ENCODE results near the gene FES. TPM values are rescaled to one million over a fixed set of nuclear protein-coding genes. Genes with fewer than 3 reads are reported as not detected.
A peak's percentile ranks its signal among the peaks of the same experiment; 100 is the strongest.
"Not testable (repeated sequence)": the region's sequence is repeated elsewhere in the genome, so short reads cannot be mapped to it uniquely, and the experiment has no call there.

FES gene
- total RNA-seq, 1 donor = 17.3 TPM

DNA sequence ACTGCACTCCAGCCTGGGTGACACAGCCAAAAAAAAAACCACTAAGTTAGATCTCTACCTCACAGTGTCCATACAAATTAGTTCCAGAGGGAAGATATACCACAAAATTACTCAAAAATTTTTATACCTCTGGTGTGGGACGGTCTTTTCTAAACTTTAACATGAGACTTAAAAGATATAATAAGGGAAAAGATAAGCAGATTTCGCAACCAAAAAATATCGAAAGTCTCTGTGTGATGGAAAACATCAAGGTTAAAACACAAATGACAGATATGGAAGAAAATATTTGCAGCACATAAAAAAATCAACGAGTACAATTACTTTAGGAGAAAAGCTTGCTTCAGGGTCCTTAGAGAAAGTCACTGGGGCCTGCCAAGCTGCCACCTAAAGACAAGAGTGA is 37.6 kb downstream of the FES start:
- no peak overlapping the region for H3K4me3 ChIP-seq (ENCODE audit: low read depth, low read length)
- no peak for DNase-seq (ENCODE audit: low read depth)
- TF ChIP-seq, protein P1, sequence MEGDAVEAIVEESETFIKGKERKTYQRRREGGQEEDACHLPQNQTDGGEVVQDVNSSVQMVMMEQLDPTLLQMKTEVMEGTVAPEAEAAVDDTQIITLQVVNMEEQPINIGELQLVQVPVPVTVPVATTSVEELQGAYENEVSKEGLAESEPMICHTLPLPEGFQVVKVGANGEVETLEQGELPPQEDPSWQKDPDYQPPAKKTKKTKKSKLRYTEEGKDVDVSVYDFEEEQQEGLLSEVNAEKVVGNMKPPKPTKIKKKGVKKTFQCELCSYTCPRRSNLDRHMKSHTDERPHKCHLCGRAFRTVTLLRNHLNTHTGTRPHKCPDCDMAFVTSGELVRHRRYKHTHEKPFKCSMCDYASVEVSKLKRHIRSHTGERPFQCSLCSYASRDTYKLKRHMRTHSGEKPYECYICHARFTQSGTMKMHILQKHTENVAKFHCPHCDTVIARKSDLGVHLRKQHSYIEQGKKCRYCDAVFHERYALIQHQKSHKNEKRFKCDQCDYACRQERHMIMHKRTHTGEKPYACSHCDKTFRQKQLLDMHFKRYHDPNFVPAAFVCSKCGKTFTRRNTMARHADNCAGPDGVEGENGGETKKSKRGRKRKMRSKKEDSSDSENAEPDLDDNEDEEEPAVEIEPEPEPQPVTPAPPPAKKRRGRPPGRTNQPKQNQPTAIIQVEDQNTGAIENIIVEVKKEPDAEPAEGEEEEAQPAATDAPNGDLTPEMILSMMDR (IDR thresholded peaks at IDR 0.05; ENCODE audit: insufficient read depth, low read depth, low read length) = no peak

DNA sequence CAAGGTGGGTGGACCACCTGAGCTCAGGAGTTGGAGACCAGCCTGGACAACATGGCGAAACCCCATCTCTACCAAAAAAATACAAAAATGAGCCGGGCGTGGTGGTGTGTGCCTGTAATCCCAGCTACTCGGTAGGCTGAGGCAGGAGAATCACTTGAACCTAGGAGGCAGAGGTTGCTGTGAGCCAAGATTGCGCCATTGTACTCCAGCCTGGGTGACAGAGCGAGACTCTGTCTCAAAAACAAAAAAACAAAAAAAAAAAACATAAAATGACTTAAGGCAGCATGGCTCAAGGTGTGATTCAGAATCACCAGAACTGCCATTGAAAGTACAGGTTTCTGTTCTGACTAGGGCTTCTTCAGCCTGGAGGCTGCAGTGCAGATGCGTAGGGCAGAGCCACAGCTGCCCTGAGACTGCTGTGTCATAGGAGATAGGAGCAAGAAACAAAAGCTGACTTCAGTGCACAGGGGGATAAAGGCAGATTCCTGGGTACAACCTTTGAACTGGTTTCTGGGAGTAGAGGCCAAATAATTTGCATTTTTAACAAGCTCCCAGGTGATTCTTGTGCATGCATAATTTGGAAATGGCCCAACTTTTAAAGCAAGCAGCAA is 38.5 kb downstream of the FES start:
- not testable (repeated sequence) for H3K4me3 ChIP-seq (ENCODE audit: low read depth, low read length); DNase-seq (ENCODE audit: low read depth)

DNA sequence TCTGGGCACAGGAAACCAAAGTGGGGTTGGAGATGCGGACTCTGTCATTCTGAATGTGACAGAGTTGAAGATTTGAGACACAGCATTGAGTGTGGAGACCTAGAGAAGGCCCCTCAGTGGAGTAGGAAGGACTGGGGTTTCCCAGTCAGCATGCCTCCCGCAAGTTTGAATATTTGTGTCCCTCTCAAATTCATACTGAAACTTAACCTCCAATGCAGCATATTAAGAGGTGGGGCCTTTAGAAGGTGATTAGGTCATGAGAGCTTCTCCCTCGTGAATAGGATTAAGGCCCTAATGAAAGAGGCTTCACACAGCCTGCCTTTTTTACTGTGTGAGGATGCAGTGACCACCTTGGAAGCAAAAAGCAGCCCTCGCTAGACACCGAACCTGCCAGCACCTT is 40.1 kb downstream of the FES start:
- no peak overlapping the region for H3K4me3 ChIP-seq (ENCODE audit: low read depth, low read length)
- TF ChIP-seq, protein P1 (IDR thresholded peaks at IDR 0.05; ENCODE audit: insufficient read depth, low read depth, low read length) = no peak
- no peak for DNase-seq (ENCODE audit: low read depth)

DNA sequence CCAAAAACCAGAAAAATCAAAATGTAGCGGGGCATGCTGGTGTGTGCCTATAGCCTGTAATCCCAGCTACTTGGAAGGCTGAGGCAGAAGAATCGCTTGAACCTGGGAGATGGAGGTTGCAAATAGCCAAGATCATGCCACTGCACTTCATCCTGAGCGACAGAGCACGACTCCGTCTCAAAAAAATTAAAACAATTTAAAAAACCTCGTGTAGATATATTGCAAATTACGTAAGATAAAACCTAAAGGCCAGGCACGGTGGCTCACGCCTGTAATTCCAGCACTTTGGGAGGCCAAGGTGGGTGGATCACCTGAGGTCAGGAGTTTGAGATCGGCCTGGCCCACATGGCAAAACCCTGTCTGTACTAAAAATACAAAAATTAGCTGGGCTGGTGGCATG is 42.5 kb downstream of the FES start:
- not testable (repeated sequence) for H3K4me3 ChIP-seq (ENCODE audit: low read depth, low read length); DNase-seq (ENCODE audit: low read depth)

DNA sequence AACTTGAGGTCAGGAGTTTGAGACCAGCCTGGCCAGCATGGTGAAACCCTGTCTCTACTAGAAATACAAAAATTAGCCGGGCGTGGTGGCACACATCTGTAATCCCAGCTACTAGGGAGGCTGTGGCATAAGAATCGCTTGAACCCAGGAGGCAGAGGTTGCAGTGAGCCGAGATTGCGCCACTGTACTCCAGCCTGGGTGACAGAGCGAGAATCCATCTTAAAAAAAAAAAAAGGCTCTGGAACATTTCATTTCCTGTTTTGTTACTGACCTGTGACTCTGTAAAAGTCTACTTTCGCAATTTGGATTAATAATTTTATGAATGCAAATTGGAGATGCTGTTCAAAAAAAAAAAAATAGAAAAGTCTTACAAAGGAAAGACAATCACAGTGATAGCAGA is 43.8 kb downstream of the FES start:
- not testable (repeated sequence) for DNase-seq (ENCODE audit: low read depth); H3K4me3 ChIP-seq (ENCODE audit: low read depth, low read length)

DNA sequence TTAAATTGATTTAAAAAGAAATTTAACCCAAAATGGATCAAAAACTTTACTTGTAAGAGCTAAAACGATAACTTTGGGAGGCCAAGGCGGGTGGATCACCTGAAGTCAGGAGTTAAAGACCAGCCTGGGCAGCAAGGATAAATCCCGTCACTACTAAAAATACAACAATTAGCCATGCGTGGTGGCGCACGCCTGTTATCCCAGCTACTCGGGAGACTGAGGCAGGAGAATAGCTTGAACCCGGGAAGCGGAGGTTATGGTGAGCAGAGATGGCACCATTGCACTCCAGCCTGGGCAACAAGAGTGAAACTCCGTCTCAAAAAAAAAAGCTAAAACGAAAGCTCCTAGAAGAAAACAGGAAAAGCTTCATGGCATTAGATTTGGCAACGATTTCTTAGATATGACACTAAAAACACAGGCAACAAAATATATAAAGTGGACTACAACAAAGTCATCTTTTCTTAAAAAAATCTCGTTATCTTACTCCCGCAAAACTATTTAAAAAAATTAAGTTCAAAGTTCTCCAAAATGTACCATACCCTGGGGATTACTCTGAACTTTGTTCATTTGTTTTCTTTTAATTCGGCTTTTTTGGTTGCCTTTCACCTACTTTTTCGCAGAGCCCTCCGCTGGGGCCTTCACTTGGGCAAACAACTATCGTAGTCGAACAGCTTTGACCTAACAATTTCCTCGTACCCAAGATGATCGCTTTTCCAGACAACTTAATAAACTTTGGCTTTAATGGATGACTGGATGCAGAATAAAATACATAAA is 45.1 kb downstream of the FES start:
- TF ChIP-seq, protein P1 (IDR thresholded peaks at IDR 0.05; ENCODE audit: insufficient read depth, low read depth, low read length) = no peak
- DNase-seq (ENCODE audit: low read depth) = no peak
- peak overlapping the region; percentile 71 for H3K4me3 ChIP-seq (ENCODE audit: low read depth, low read length)

DNA sequence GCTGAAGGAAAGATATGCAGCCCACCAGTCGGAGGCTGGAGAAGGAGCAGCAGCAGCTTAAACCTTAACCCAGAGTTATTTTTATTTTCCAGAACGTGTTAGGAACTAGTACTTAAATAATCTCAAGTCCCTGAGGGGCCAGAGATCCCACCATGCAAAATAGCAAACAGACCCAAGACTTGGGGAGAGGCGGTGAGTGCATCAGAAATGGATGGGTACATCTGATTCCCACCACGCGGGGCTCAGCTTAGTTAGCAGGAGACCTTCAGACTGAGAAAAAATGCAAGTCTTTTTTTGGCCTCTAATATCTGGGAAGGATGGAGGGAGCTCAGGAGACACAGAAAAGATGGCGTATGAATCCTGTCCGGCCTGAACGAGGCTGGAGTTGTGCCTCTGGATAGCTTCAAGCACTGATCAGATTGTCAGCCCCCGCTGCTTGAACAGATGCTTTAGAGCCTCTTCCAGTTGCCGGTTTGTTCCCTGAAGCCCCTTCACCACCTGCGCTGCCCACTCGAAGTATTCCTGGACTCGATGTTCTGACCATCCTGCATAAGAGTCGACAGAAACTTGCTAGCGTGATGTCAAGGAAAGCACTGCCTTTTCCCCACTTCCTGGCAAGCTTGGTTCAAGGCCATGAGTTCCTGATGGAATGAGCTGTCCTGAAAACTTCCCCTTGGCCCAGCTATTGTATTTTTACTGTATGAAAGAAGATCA is 46.7 kb downstream of the FES start:
- DNase-seq (ENCODE audit: low read depth) = no peak

DNA sequence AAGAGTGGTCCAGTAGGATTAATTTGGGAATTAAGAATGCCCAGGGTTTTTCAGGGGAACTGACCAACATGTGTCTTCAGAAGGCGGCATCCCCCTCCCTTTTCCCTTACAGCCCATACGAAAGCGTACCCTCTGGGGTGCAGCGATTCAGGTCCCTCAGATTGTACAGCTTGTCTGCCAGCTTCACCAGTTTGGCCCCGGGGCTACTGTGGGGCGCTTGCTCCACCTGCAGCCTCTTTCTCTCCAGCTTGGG is 47.2 kb downstream of the FES start:
- TF ChIP-seq, protein P1 (IDR thresholded peaks at IDR 0.05; ENCODE audit: insufficient read depth, low read depth, low read length) = no peak
- peak overlapping the region; percentile 85 for H3K4me3 ChIP-seq (ENCODE audit: low read depth, low read length)
- DNase-seq (ENCODE audit: low read depth) = no peak

More for the DNA sequence above, 46.7 kb downstream of the FES start:
- peak overlapping the region; percentile 71 for H3K4me3 ChIP-seq (ENCODE audit: low read depth, low read length)
- TF ChIP-seq, protein P1 (IDR thresholded peaks at IDR 0.05; ENCODE audit: insufficient read depth, low read depth, low read length) = no peak

All from fibroblast of villous mesenchyme (primary cell).